ENCODE measurements around the gene C19orf25. TPM values are rescaled to one million over a fixed set of nuclear protein-coding genes. Genes with fewer than 3 reads are reported as not detected.

The C19orf25 gene
- total and polyA plus RNA-seq, 9 of the 15 experiments (the other 6 are each of a cell fraction or from before 2014, with no cell fraction given) = 0.79 to 96.0 (median 36.1) TPM

- TF ChIP-seq, protein P1, sequence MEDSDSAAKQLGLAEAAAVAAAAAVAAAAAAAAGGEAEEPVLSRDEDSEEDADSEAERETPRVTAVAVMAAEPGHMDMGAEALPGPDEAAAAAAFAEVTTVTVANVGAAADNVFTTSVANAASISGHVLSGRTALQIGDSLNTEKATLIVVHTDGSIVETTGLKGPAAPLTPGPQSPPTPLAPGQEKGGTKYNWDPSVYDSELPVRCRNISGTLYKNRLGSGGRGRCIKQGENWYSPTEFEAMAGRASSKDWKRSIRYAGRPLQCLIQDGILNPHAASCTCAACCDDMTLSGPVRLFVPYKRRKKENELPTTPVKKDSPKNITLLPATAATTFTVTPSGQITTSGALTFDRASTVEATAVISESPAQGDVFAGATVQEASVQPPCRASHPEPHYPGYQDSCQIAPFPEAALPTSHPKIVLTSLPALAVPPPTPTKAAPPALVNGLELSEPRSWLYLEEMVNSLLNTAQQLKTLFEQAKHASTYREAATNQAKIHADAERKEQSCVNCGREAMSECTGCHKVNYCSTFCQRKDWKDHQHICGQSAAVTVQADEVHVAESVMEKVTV (CRISPR knock-in tag; IDR thresholded peaks at IDR 0.05) = no peak
- no peak for TF ChIP-seq GTF2A2 (tag; IDR thresholded peaks at IDR 0.05)
- no peak for TF ChIP-seq FOXK1 (CRISPR knock-in tag; IDR thresholded peaks at IDR 0.05; ENCODE audit: borderline replicate concordance)
- no peak for TF ChIP-seq POLR2AphosphoS5 (IDR thresholded peaks at IDR 0.05; ENCODE audit: control insufficient read depth, insufficient read depth, low read depth, low read length)
- no peak for TF ChIP-seq TRIM25 (IDR thresholded peaks at IDR 0.05; ENCODE audit: borderline replicate concordance)
- no peak for TF ChIP-seq ZNF324 (CRISPR knock-in tag; IDR thresholded peaks at IDR 0.05)
- no peak for TF ChIP-seq NR1H2 (CRISPR knock-in tag; IDR thresholded peaks at IDR 0.05)
- TF ChIP-seq POLR2B (IDR thresholded peaks at IDR 0.05; ENCODE audit: low read depth, partially characterized antibody) = no peak
- no peak for TF ChIP-seq ERF (CRISPR knock-in tag; IDR thresholded peaks at IDR 0.05)
- TF ChIP-seq ZNF583 (CRISPR knock-in tag; IDR thresholded peaks at IDR 0.05) = no peak
- TF ChIP-seq PRPF4 (IDR thresholded peaks at IDR 0.05; ENCODE audit: insufficient read depth, low read depth, low read length, poor library complexity, severe bottlenecking) = no peak
- TF ChIP-seq HMGN3 (IDR thresholded peaks at IDR 0.05; ENCODE audit: borderline replicate concordance, extremely low read depth, insufficient read length, low read depth, low read length) = peak; percentile 60
- TF ChIP-seq ZFPM2 (CRISPR knock-in tag; IDR thresholded peaks at IDR 0.05) = no peak
- TF ChIP-seq, protein P2, sequence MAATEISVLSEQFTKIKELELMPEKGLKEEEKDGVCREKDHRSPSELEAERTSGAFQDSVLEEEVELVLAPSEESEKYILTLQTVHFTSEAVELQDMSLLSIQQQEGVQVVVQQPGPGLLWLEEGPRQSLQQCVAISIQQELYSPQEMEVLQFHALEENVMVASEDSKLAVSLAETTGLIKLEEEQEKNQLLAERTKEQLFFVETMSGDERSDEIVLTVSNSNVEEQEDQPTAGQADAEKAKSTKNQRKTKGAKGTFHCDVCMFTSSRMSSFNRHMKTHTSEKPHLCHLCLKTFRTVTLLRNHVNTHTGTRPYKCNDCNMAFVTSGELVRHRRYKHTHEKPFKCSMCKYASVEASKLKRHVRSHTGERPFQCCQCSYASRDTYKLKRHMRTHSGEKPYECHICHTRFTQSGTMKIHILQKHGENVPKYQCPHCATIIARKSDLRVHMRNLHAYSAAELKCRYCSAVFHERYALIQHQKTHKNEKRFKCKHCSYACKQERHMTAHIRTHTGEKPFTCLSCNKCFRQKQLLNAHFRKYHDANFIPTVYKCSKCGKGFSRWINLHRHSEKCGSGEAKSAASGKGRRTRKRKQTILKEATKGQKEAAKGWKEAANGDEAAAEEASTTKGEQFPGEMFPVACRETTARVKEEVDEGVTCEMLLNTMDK (IDR thresholded peaks at IDR 0.05; ENCODE audit: borderline replicate concordance, insufficient read depth, low read depth, low read length, poor library complexity, severe bottlenecking) = peak; percentile 27
- TF ChIP-seq, protein P3, sequence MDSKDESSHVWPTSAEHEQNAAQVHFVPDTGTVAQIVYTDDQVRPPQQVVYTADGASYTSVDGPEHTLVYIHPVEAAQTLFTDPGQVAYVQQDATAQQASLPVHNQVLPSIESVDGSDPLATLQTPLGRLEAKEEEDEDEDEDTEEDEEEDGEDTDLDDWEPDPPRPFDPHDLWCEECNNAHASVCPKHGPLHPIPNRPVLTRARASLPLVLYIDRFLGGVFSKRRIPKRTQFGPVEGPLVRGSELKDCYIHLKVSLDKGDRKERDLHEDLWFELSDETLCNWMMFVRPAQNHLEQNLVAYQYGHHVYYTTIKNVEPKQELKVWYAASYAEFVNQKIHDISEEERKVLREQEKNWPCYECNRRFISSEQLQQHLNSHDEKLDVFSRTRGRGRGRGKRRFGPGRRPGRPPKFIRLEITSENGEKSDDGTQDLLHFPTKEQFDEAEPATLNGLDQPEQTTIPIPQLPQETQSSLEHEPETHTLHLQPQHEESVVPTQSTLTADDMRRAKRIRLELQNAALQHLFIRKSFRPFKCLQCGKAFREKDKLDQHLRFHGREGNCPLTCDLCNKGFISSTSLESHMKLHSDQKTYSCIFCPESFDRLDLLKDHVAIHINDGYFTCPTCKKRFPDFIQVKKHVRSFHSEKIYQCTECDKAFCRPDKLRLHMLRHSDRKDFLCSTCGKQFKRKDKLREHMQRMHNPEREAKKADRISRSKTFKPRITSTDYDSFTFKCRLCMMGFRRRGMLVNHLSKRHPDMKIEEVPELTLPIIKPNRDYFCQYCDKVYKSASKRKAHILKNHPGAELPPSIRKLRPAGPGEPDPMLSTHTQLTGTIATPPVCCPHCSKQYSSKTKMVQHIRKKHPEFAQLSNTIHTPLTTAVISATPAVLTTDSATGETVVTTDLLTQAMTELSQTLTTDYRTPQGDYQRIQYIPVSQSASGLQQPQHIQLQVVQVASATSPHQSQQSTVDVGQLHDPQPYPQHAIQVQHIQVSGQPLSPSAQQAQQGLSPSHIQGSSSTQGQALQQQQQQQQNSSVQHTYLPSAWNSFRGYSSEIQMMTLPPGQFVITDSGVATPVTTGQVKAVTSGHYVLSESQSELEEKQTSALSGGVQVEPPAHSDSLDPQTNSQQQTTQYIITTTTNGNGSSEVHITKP (IDR thresholded peaks at IDR 0.05; ENCODE audit: partially characterized antibody) = no peak
- no peak for TF ChIP-seq ZNF384 (IDR thresholded peaks at IDR 0.05; ENCODE audit: low read depth, low read length)
These were observed 33.7 kb downstream of the C19orf25 start (continued) for GRCh38 chr19:1445185-1445931.

Measured in K562 (cell line).